Measurements from ENCODE around the gene DCAF4. TPM values are rescaled to one million over a fixed set of nuclear protein-coding genes. Genes with fewer than 3 reads are reported as not detected.

Gene DCAF4
- polyA plus RNA-seq, 1 donor from 2014 or later = 16.5 TPM

DNA sequence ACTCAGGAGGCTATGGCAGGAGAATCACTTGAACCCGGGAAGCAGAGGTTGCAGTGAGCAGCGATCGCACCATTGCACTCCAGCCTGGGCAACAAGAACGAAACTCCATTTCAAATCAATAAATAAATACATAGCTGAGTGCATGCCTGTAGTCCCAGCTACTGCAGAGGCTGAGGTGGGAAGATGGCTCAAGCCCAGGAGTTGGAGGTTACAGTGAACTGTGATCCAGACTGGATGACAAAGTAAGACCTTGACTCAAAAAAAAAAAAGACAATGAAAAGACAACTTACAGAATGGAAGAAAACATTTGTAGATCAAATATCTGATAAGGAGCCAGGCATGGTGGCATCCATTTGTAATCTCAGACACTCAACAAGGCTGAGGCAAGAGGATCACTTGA, 73.1 kb downstream of the DCAF4 start:
- Histone ChIP-seq H3K27me3 (ENCODE audit: insufficient read depth, low read depth, low read length) (no peaks in the 10 kb centered on the region), H3F3A (ENCODE audit: insufficient read depth, low read length, poor library complexity, severe bottlenecking) (no peaks in the 10 kb centered on the region)

DNA sequence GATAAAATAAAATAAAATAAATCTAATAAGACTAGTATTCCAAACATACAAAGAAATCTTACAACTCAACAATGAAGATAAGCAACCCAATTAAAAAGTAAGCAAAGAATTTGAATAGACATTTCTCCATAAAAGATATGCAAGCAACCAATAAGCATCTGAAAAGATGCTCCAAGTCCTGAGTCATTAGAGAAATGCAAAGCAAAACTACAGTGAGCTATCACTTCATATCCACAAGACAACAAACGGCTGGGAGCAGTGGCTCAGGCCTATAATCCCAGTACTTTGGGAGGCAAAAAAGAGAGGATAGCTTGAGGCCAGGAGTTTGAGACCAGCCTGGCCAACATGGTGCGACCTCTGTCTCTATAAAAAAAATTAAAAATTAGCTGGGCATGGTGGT, 73.8 kb downstream of the DCAF4 start:
- Histone ChIP-seq H2AFZ (ENCODE audit: low read depth, low read length) (no peak overlapping the region), H3K9ac (ENCODE audit: low read length) (no peak overlapping the region), H3K79me2 (replicated peaks; ENCODE audit: insufficient read depth, low read length) (no peaks in the 10 kb centered on the region), H4K20me1 (ENCODE audit: insufficient read depth) (no peaks in the 10 kb centered on the region), H3K4me2 (ENCODE audit: low read length) (no peak overlapping the region), H3K27ac (ENCODE audit: low read length) (no peak overlapping the region), H3K9me3 (ENCODE audit: low read length) (no peaks in the 10 kb centered on the region), H3K27me3 (ENCODE audit: insufficient read depth, low read depth, low read length) (no peaks in the 10 kb centered on the region), H3F3A (ENCODE audit: insufficient read depth, low read length, poor library complexity, severe bottlenecking) (no peaks in the 10 kb centered on the region), H3K9me2 (ENCODE audit: insufficient read depth, low read length) (no peaks in the 10 kb centered on the region), H3K4me3 (ENCODE audit: low read length) (no peak overlapping the region), H3K36me3 (ENCODE audit: insufficient read depth, low read length) (peaks cover 10% of the 10 kb centered on the region)
- no peak for TF ChIP-seq EP300 (conservative IDR thresholded peaks at IDR 0.05; ENCODE audit: poor library complexity, severe bottlenecking)
- no peak for TF ChIP-seq TAF1 (IDR thresholded peaks at IDR 0.05; ENCODE audit: low read depth)
- TF ChIP-seq, protein P1, sequence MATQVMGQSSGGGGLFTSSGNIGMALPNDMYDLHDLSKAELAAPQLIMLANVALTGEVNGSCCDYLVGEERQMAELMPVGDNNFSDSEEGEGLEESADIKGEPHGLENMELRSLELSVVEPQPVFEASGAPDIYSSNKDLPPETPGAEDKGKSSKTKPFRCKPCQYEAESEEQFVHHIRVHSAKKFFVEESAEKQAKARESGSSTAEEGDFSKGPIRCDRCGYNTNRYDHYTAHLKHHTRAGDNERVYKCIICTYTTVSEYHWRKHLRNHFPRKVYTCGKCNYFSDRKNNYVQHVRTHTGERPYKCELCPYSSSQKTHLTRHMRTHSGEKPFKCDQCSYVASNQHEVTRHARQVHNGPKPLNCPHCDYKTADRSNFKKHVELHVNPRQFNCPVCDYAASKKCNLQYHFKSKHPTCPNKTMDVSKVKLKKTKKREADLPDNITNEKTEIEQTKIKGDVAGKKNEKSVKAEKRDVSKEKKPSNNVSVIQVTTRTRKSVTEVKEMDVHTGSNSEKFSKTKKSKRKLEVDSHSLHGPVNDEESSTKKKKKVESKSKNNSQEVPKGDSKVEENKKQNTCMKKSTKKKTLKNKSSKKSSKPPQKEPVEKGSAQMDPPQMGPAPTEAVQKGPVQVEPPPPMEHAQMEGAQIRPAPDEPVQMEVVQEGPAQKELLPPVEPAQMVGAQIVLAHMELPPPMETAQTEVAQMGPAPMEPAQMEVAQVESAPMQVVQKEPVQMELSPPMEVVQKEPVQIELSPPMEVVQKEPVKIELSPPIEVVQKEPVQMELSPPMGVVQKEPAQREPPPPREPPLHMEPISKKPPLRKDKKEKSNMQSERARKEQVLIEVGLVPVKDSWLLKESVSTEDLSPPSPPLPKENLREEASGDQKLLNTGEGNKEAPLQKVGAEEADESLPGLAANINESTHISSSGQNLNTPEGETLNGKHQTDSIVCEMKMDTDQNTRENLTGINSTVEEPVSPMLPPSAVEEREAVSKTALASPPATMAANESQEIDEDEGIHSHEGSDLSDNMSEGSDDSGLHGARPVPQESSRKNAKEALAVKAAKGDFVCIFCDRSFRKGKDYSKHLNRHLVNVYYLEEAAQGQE (IDR thresholded peaks at IDR 0.05; ENCODE audit: borderline replicate concordance) = no peak
- no peak for TF ChIP-seq EZH2 (IDR thresholded peaks at IDR 0.05; ENCODE audit: borderline replicate concordance, insufficient read depth, low read length, poor library complexity, severe bottlenecking)
- no peak for TF ChIP-seq SMC3 (conservative IDR thresholded peaks at IDR 0.05; ENCODE audit: poor library complexity)
- no peak for TF ChIP-seq RAD21 (conservative IDR thresholded peaks at IDR 0.05)
- TF ChIP-seq MXI1 (conservative IDR thresholded peaks at IDR 0.05; ENCODE audit: poor library complexity, severe bottlenecking) = no peak
- TF ChIP-seq CTCF (IDR thresholded peaks at IDR 0.05; ENCODE audit: poor library complexity, severe bottlenecking) = no peak
- no peak for TF ChIP-seq POLR2AphosphoS5 (IDR thresholded peaks at IDR 0.05)

More for the DNA sequence above, 73.1 kb downstream of the DCAF4 start:
- Histone ChIP-seq H4K20me1 (ENCODE audit: insufficient read depth) (no peaks in the 10 kb centered on the region), H3K79me2 (replicated peaks; ENCODE audit: insufficient read depth, low read length) (no peaks in the 10 kb centered on the region), H3K4me3 (ENCODE audit: low read length) (no peak overlapping the region), H3K9me3 (ENCODE audit: low read length) (no peaks in the 10 kb centered on the region), H3K9ac (ENCODE audit: low read length) (no peak overlapping the region), H3K9me2 (ENCODE audit: insufficient read depth, low read length) (no peaks in the 10 kb centered on the region), H3K36me3 (ENCODE audit: insufficient read depth, low read length) (peaks cover 10% of the 10 kb centered on the region), H3K27ac (ENCODE audit: low read length) (no peak overlapping the region), H2AFZ (ENCODE audit: low read depth, low read length) (no peak overlapping the region), H3K4me2 (ENCODE audit: low read length) (no peak overlapping the region)
- TF ChIP-seq EP300 (conservative IDR thresholded peaks at IDR 0.05; ENCODE audit: poor library complexity, severe bottlenecking) = no peak
- TF ChIP-seq POLR2AphosphoS5 (IDR thresholded peaks at IDR 0.05) = no peak
- no peak for TF ChIP-seq MXI1 (conservative IDR thresholded peaks at IDR 0.05; ENCODE audit: poor library complexity, severe bottlenecking)
- TF ChIP-seq TAF1 (IDR thresholded peaks at IDR 0.05; ENCODE audit: low read depth) = no peak
- no peak for TF ChIP-seq SMC3 (conservative IDR thresholded peaks at IDR 0.05; ENCODE audit: poor library complexity)
- TF ChIP-seq, protein P1 (IDR thresholded peaks at IDR 0.05; ENCODE audit: borderline replicate concordance) = no peak
- no peak for TF ChIP-seq EZH2 (IDR thresholded peaks at IDR 0.05; ENCODE audit: borderline replicate concordance, insufficient read depth, low read length, poor library complexity, severe bottlenecking)
- TF ChIP-seq RAD21 (conservative IDR thresholded peaks at IDR 0.05) = no peak
- no peak for TF ChIP-seq CTCF (IDR thresholded peaks at IDR 0.05; ENCODE audit: poor library complexity, severe bottlenecking)

Measured in neural cell (in vitro differentiated cells).